Femur (tissue), 1 donor: ENCODE measurements around the gene EN2.

Experiments used
- DNase-seq: peaks from one replicate; pipeline ENCODE4 v3.0.0-alpha.2; 2017

The EN2 gene

GRCh38 chr7:155458111-155458877 is at the start of gene EN2:
TSS of gene EN2 (plus strand) at chr7:155458129. CDS start at chr7:155458378, 249 bp downstream.
- no peak for DNase-seq

GRCh38 chr7:155408651-155409586 is 49.0 kb upstream of the EN2 start:
- DNase-seq, result no peak

GRCh38 chr7:155409980-155410379 is 47.9 kb upstream of the EN2 start:
- DNase-seq, result no peak

GRCh38 chr7:155410431-155410830 is 47.5 kb upstream of the EN2 start:
- no peak for DNase-seq

- no peak for DNase-seq
These were observed 46.1 kb upstream of the EN2 start for GRCh38 chr7:155411718-155412415.

- DNase-seq, result no peak
These were observed 45.3 kb upstream of the EN2 start for GRCh38 chr7:155412416-155413253.

DNA sequence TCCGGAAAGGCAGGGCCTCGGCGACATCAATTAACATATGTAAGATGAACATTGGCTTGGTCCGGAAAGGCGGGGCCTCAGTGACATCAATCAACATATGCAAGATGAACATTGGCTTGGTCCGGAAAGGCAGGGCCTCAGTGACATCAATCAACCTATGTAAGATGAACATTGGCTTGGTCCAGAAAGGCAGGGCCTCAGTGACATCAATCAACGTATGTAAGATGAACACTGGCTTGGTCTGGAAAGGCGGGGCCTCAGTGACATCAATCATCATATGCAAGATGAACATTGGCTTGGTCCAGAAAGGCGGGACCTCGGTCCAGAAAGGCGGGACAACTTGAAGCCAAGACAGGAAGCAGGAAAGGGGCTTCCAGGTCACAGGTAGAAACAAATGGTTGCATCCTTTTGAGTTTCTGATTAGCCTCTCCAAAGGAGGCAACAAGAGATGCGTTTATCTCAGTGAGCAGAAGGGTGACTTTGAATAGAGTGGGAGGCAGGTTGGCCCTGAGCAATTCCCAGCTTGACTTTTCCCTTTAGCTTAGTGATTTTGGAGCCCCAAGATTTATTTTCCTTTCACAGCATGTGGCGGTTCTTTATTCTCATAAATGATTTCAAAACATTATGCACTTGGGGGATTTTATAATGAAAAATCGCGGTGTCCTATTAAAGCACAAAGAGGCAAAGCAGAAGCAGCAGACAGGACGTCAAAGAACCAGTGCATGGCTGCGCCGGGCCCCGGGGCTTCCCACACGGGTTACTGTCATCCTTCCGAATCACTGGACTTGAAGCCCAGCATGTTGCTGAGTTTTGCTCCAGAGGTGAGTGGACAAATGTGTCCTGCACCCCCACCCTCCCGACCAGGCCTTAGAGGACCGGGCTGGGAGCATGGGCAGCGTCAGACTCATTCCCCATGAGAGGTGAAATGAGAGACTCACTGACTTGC is 43.1 kb upstream of the EN2 start:
- no peak for DNase-seq

DNA sequence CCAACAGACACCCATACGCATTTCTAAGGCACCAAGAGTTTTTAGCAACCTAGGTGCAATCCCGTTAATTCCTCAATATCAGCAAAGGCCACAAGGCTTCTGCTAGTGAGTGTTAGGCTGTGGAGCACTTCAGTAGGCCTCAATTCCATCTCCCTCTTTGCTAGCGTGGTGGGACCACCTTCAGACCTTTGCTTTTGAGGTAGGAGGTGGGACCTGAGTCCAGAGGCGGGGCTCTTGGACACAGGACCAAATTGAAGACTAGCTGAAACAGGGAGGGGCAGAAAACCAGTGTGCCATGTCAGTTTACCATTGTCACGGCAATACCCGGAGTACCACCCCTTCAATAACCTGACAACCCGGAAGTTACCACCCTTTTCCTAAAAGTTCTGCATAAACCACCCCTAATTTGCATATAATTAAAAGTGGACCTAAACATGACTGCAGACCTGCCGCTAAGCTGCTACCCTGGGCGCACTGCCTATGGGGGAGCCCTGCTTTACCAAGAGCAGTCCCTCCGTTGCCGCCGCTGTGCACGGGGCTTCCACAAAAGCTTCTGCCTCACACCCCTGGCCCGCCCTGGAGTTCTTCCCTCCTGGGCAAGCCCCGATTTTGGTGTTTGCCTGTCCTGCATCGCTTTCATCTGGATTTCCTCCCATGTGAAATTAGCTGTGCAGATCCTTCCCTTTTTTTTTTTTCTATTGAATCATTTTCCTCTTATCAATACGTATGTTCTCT is 41.1 kb upstream of the EN2 start:
- DNase-seq, result no peak

DNA sequence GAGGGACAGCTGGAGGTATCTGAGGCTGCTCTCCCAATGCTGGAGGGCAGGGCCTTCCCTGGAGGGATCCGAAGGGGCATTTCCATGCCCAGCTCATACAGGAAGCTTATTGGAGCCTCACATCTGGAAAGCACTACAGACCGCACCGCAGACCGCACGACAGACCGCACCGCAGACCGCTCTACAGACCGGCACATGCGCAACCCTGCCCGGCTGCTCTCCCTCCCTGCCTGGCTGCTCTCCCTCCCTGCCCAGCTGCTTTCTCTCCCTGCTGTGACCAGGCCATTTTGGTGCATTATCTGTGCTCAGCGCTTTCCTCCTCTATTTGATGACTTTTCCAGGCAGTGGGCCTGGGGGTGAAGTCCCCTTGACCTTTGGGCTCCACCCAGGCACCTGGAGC is 39.6 kb upstream of the EN2 start:
- DNase-seq, result no peak

DNA sequence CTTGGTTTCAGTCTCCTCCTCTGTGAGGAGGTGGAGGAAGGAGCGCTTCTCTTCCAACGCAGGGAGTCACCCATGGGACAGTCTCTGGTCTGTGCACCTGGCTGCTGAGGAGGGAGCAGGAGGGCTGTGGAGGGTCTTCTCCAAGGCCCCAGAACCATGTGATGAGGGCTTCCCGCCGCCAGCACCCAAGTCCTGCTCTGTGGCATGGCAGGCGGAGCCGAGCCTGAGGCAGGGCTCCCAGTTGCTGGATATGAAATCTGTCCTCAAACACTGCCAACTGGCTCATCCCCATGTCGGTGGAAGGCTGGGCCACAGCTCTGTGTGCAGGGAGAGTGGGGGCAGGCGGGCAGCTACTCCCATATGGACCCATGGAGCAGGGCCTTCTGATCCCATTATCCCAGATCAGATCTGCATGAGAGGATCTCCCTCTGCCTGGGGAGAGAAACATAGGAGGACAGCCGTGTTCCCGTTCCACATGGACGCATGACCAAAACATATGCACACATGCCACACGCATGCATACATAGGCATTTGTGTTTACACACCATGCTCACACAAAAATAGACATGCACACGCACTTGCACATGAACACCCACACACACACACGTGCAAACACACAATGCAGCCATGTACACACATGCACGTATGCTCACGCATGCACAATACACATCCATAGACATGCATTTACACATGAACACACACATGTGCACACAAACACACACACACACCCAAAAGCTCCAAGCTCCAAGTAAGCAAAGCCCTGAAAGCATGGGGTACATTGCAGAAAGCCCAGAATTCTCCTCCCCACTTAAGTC is 38.8 kb upstream of the EN2 start:
- DNase-seq, result no peak

DNA sequence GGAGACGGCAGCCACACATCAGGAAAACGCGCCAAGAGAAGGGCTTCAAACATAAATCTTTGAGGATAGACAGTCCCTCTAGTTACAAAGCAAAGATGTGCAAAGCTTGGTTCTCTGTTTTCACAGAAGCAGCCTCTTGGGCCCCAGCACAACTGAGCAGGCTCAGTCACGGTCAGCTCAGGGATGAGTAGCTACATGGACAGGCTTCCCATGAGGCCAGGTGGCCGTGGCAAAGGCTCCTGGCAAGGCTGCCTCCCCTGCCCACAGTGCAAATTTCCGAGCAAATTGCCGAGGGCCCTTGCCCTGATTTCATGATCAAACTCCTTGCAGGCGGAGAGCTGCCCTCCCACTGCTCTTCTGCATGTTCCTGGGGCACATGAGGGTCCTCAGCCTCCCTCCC is 37.8 kb upstream of the EN2 start:
- DNase-seq, result no peak

- no peak for DNase-seq
These were observed 35.8 kb upstream of the EN2 start for GRCh38 chr7:155422151-155422550.

DNA sequence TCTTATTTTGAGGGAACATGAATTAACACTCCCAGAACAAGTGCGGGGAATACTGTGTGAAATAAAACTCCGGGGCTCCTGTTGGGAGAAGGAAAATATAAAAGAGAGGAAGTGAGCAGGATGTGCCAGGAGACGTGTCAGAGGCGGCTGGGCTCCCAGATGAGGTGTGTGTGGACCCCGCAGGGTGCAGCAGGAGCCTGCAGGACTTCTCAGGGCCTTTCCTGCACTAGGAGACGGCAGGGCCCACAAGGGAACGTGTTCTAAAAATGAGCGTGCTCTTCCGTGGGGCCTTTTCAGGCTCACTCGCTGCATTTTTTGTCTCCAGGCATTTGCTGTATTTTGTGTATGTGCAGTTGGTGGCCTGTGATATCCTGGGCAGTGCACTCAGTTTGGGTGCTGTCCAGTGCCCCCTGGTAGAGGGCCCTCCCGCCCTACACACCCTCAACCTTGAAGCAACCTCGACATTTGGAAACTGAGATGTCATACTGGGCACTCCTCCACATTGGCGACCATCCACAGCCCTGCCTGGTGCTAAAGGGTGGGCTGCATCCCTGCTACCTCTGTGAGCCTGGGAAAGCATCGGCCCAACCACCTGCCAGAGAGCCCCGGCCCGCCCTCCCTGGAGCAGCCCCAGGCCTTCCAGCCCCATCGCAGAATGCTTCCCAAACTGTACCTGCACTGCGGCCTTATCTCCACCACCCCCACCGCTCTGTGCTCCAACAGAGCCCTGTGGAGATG is 35.2 kb upstream of the EN2 start:
- DNase-seq, result no peak

- DNase-seq, result no peak
These were observed 34.3 kb upstream of the EN2 start for GRCh38 chr7:155423337-155424285.

DNA sequence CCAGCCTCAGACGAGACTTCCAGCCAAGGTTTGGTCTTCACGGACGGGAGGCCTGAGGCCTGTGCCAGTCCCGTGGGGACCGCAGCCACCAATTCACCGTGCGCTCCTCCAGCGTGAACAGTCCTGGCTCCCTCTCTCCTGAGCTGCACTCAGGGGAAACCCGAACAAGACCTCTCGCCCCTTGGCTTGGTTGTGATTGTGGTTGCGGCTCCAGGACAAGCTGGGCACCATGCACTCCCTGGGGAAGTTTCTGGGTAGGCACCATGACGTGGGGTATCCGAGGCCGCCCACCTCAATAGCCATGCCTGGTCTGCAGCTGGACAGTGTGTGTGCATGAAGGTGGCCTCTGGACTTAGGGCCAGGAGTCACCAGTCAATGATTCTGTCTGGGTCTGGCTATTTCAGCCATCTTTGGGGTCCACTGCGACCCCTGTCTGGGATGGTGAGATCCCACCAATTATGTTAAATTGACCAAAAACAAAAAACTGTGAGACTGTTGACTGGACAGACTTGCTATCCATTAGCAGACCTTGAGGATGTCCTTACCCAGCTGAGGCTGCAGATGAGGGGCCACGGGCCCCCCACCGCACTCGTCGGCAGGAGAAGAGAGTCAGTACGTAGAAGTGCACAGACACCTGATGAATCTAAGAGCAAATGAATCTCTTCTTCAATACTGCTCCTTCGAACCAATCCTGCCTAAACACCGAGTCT is 33.5 kb upstream of the EN2 start:
- DNase-seq, result no peak

DNA sequence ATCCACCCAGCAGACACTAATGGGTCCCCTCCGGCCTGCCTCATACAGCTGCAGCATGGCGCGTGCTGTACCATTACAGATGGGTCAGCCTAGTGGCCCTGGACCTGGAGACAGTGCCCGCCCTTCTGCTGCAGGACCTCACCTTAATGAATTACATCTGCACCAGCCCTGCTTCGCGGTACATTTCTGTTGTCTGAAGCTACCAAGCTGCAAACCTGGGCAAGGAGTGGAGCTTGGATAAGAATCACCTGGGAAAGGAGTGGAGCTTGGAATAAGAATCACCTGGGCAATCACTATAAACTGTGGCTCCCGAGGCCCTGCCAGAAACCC is 33.0 kb upstream of the EN2 start:
- no peak for DNase-seq

DNA sequence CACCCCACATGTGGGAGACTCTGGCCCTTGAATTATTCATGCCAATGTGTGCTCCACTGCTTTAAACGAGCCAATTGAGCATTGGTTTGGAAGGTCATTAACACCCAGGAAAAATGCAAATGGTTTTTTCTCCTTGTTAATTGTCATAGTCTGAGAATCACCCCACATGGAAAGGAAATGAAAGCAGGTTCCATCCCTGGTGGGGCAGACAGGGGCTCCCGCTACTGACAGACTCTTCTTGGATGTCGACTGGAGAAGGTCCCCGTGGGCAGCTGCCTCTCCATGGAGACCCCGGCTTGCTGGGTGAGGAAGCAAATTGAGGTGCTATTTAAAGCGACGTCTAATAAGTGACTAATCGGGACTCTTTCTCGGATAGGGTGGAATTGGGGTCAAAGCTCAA is 32.0 kb upstream of the EN2 start:
- no peak for DNase-seq
